CD4-positive, alpha-beta T cell treated with Interleukin-17A for 4 hours (primary cell): ENCODE results near the gene PAF1.

Source experiments
- DNase-seq: peaks from one replicate; pipeline ENCODE4 v3.0.0-alpha.2; 2020; ENCODE audit warnings: mixed read lengths

Gene PAF1

GRCh38 chr19:39390751-39391437 is at the start of gene PAF1, which contains the start of gene MED29:
Gene PAF1 (minus strand): TSS chr19:39391106. CDS start chr19:39390864, 242 bp downstream.
Gene MED29 (plus strand): TSS chr19:39391378. CDS start chr19:39391423, 45 bp downstream.
- DNase-seq = peak; percentile 95

DNA sequence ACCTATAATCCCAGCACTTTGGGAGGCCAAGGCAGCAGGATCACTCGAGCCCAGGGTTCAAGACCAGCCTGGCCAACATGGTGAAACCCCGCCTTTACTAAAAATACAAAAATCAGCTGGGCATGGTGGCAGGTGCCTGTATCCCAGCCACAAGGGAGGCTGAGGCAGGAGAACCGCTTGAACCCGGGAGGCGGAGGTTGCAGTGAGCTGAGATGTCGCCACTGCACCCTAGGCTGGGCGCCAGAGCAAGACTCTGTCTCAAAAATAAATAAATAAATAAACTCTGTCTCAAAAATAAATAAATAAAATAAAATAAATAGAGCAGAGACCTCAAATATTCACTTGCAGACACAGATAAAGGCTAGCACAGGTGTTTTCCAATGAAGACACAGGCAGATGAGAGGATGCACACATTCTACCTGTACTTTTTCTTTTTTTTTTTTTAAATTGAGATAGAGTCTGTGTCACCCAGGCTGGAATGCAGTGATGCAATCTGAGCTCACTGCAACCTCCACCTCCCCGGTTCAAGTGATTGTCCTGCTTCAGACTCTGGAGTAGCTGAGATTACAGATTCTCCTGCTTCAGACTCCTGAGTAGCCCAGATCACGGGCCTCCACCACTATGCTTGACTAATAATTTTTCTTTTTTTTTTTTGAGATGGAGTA is 47.5 kb upstream of the PAF1 start:
- no peak for DNase-seq

- DNase-seq = no peak
These were observed 45.4 kb upstream of the PAF1 start for GRCh38 chr19:39436350-39436716.

- DNase-seq = peak; percentile 99
These were observed 44.8 kb upstream of the PAF1 start, which contains the start of gene RPS16 for GRCh38 chr19:39435499-39436349. Gene RPS16 (minus strand): TSS chr19:39435949. CDS start chr19:39435895, 54 bp downstream.

- DNase-seq = no peak
These were observed 43.5 kb upstream of the PAF1 start for GRCh38 chr19:39434123-39435076.

DNA sequence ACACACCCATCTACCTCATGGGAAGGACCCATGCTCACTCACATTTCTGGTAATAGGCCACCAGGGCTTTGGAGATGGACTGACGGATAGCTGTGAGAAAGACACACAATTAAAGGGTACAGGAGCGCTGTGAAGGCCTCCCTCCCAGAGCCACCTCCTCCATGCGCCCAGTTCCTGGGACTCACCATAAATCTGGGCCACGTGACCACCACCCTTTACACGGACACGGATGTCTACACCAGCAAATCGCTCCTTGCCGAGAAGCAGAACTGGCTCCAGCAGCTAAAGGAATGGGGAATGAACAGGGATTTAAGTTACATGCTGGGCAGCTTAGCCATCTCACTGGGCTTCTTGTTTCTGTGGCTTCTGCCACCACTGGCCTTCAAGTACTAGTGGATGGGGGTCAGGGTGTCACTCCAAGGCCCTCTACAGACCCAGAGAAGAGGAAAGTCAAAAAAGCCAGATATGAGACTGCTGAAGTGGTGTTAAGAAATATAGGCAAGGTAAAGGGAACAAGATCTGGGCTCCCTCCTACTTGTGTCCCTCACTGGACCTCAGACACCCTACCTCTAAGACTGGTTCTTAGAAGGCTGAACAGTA is 42.7 kb upstream of the PAF1 start:
- DNase-seq = no peak

GRCh38 chr19:39432677-39433025 is 41.7 kb upstream of the PAF1 start:
- no peak for DNase-seq

- DNase-seq = peak; percentile 40
These were observed 40.0 kb upstream of the PAF1 start for GRCh38 chr19:39430675-39431593.

DNA sequence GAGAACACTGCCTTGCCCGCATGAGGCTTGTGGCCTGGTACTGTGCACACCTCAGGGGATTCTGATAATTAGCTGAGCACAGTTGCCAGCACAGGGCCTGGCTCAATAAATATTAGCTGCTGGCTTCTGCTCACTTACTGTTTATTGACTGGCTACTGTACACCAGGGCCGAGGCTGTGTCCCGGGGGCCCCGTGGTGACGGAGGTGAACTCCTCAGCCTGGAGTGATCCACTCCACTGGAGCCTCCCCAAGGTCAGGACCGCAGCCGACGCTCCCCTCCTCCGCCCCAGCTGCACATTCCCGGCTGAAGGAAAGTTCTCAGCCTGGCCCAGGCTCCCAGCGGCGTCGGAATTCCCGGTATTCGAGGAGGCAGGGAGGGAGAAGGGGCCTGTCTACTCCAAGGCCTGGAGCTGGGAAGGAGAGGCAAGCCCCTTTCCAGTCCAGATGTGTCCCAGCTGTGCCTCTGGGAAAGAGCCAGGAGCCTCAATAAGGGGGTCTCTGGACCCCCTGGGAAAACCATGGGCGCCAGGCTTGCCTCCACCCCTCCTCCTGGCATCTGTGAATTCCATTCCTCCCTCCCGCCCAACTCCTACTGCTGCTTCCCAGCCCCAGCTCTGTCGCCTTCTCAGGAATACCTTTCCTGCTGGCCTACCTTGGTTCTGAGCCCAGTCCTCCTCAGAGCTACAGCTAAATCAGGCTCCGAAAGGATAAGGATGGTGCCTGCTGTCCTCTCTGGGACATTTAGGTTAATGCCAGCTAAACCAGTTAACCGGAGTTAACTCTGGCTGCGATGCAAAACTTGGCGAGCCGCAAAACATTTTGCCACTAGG is 37.6 kb upstream of the PAF1 start:
- no peak for DNase-seq

- DNase-seq = no peak
These were observed 36.8 kb upstream of the PAF1 start for GRCh38 chr19:39427707-39428106.

DNA sequence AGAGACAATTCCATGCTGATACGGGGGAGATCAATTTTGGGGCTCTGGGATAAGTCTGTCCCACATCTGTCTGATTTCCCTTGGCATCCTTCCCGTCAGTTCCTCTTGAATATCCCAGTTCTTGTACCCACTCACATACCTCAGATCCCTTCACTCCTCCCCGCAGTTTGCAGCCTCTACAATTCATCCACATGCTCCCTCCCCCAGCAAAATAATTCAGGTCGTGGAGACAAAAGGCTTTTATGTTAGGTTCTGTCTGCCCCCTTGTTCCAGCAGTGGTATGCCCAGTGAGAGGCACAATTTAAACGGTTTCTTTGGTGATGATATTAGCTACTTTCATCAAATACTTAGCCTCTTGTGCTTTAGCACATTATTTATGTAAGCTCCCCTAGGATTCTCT is 35.3 kb upstream of the PAF1 start:
- no peak for DNase-seq

GRCh38 chr19:39425744-39426143 is 34.8 kb upstream of the PAF1 start:
- no peak for DNase-seq

GRCh38 chr19:39424934-39425333 is 34.0 kb upstream of the PAF1 start:
- DNase-seq = no peak

DNA sequence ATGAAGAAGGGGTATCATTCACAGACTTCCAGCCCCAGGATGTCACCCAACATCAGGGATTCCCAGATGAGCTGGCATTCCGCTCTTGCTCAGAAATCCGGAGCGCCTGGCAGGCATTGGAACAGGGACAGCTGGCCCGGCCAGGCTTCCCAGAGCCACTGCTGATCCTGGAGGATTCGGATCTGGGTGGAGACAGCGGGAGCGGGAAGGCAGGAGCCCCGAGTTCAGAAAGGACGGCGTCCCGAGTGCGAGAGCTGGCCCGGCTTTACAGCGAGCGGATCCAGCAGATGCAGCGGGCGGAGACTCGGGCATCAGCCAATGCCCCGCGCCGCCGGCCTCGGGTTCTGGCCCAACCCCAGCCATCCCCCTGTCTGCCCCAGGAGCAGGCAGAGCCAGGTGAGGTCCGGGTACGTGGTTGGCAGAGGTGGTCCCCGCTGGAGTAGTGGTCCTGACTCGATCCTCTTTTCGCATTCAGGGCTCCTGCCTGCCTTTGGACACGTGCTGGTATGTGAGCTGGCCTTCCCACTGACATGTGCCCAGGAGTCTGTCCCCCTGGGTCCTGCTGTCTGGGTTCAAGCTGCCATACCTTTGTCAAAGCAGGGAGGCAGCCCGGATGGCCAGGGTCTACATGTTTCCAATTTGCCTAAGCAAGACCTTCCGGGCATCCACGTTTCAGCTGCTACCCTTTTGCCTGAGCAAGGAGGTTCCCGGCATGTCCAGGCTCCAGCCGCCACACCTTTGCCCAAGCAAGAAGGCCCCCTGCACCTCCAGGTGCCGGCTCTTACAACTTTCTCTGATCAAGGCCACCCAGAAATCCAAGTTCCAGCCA is 32.6 kb upstream of the PAF1 start:
- no peak for DNase-seq

- no peak for DNase-seq
These were observed 31.1 kb upstream of the PAF1 start for GRCh38 chr19:39422020-39422419.

GRCh38 chr19:39420769-39421168 is 29.9 kb upstream of the PAF1 start:
- DNase-seq = no peak

GRCh38 chr19:39419003-39419402 is 28.1 kb upstream of the PAF1 start:
- DNase-seq = no peak

DNA sequence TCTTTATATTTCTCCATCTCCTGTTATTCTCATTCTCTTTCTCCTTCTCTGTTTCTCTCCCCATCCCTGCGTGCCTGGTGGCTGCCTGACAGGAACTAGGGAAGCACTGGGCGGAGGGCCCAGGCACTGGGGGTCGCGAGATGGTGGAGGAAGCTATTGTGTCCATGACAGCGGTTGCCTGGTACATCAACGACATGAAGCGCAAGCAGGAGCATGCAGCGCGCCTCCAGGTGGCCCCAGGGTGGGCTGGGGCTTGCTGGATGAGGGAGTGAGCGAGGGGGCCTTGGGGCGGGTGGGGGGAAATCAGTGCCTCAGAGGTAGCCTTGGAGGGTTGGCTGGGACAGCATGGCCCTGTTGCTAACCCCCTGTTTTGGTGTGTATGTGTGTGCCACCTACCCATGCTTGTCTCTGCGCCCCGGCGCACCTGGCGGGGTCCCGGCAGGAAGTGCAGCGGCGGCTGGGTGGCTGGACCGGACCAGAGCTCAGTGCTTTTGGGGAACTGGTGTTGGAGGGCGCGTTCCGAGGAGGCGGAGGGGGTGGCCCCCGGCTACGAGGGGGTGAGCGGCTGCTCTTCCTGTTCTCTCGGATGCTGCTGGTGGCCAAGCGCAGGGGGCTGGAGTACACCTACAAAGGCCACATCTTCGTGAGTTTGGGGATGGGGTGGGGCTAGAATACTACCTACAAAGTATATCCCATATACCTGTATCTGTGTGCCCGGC is 26.7 kb upstream of the PAF1 start:
- no peak for DNase-seq
